ENCODE measurements around the gene GXYLT1.

DNA sequence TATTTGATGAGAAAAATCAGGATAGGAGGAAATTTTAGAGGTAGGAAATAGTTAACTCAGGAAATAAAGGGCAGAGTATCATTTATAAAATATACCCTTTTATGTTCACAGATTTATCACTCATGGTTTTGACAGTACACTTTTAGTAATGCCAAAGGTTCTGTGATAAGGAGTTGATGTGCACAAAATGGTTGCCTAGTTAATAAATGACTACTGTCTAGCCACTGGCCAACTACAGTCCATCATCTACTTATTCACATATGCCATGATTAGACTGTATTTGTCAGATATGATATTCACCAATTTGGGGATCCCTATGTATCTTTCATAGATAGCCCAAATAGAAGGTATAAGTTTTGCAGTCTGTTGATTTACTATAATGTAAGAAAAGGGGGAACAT is 19.2 kb upstream of the GXYLT1 start:
- TF ChIP-seq, protein P1, sequence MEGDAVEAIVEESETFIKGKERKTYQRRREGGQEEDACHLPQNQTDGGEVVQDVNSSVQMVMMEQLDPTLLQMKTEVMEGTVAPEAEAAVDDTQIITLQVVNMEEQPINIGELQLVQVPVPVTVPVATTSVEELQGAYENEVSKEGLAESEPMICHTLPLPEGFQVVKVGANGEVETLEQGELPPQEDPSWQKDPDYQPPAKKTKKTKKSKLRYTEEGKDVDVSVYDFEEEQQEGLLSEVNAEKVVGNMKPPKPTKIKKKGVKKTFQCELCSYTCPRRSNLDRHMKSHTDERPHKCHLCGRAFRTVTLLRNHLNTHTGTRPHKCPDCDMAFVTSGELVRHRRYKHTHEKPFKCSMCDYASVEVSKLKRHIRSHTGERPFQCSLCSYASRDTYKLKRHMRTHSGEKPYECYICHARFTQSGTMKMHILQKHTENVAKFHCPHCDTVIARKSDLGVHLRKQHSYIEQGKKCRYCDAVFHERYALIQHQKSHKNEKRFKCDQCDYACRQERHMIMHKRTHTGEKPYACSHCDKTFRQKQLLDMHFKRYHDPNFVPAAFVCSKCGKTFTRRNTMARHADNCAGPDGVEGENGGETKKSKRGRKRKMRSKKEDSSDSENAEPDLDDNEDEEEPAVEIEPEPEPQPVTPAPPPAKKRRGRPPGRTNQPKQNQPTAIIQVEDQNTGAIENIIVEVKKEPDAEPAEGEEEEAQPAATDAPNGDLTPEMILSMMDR (IDR thresholded peaks at IDR 0.05; ENCODE audit: poor library complexity, severe bottlenecking), result no peak
- no peak for TF ChIP-seq RAD21 (conservative IDR thresholded peaks at IDR 0.05)
